Measurements from ENCODE around the gene SH3TC2.

The SH3TC2 gene

GRCh38 chr5:148998174-148998797 is 64.6 kb downstream of the SH3TC2 start:
- DNase-seq (ENCODE audit: low spot score) = no peak

GRCh38 chr5:148996270-148996669 is 66.6 kb downstream of the SH3TC2 start:
- DNase-seq (ENCODE audit: low spot score) = no peak

- no peak for DNase-seq (ENCODE audit: low spot score)
Measured at GRCh38 chr5:148995791-148996190, 67.1 kb downstream of the SH3TC2 start.

DNA sequence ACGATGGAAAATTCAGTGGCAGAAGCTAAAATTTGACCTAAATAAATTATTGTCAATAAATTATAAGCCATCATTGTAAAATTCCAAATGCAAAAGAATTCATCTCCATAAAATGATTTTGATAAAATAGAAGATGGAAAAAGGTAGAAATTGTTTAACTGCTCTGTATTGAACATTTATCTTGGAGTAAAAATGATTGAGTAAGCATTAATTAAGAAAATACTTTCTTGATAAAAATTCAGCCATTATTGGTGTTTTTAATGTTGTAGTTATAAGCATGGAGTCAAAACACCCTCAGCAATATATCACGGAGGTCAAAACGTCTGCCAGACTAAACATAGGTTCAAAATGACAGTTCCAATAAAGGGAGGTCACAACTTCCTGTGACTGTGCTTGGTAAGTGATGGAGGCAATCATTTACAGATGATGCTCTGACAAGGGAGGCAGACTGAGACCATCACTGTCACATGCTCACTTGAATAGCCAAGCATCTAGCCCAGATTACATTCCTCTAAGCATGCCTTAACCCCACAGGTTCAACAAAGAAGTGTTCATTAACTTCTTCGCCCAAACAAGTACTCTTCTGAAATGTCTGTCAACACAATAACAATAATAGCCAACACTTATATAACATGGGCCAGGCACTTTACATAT is 69.5 kb downstream of the SH3TC2 start:
- no peak for DNase-seq (ENCODE audit: low spot score)

GRCh38 chr5:148992265-148992664 is 70.6 kb downstream of the SH3TC2 start:
- DNase-seq (ENCODE audit: low spot score) = no peak

DNA sequence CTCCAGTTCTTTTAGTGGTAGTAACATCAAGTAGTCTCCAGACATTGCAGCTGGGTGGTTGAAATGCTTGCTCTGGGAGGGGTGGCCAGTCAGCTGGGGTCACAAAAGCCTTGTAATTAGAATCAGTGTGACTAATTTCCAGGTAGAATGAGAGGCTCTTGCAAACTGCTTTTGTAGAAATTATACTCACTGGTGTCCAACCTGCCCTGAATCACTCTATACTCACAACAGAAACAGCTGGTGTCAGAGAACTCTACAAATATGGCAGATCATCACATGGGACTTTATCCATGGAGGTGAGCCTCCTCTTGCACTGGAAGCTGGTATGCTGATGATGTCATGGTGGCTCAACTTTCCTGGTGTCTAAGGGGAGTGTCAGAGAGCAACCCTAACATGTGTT is 71.3 kb downstream of the SH3TC2 start:
- DNase-seq (ENCODE audit: low spot score) = no peak

GRCh38 chr5:148990817-148991216 is 72.0 kb downstream of the SH3TC2 start:
- no peak for DNase-seq (ENCODE audit: low spot score)

- DNase-seq (ENCODE audit: low spot score) = no peak
Measured at GRCh38 chr5:148989567-148989966, 73.3 kb downstream of the SH3TC2 start.

DNA sequence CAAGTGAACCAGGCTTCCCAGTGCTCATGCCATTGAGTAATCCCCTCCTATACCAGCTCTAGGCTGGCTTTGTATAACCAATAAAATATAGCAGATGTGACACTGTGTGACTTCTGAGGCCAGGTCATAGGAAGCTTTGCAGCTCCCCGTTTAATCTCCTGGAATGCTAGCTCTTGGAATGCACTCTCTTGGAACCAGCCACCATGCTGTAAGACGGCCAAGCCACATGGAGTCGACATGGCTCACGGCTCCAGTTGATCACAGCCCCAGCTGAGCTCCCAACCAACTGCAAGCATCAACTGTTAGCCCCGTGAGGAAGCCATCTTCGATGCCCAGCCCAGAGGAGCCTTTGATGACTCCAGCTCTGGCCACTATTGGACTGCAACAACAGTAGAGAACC is 74.5 kb downstream of the SH3TC2 start:
- DNase-seq (ENCODE audit: low spot score) = no peak

DNA sequence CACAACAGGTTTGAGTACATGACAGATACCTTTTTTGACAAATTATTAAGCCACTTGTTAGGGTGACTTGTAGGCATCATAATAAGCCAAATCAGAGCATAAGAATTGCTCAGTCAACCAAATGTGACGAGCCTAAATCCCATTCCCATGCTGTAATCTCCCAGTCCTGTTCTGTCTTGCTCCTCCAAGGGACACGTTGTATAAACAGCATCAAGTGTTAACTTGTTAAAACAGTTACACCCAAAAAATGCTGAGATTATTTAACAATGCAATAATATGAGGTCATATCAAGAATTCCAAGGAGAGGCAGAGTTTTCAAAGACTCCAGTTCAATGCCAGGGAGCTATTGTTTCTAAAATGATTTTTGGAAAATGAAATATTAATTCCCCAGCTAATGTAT is 76.2 kb downstream of the SH3TC2 start:
- DNase-seq (ENCODE audit: low spot score) = no peak

- no peak for DNase-seq (ENCODE audit: low spot score)
Measured at GRCh38 chr5:148984345-148984744, 78.5 kb downstream of the SH3TC2 start.

DNA sequence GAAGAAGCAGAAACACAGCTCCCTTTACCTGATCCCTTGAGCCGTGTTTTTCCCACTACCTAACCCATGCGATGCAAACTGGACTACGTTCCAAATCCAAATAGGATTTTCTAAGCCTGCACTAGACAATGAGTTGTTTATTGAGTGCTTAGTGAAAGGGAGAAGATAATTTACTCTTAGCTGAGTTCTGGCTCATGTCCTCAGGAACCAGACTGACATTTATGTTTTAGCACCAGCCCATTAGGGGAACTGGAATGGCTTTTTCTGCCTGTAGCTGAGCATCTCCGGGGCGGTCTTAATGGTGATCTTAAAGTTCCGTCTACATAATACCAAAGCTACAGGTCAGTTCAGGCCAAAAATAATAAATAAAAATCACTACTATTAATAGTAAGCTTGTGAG is 81.5 kb downstream of the SH3TC2 start:
- no peak for DNase-seq (ENCODE audit: low spot score)

DNA sequence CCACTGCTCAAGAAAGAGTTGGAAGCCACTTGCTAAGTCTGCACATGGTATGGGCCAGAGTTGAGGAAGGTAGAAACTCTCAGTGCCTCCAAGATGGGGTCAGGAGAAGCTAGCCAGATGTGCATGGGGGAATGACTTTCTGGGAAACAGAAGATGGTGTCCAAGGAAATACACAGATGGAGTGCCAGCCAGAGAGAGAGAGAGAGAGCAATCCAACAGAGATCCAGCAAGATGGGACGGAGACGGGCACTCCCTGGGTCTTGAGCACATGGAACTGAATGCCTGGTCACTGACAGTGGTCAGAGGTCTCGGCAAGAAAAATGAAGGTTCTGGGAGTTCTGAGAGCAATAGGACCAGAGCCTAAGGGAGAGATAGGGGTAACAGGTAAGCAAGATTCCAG is 82.1 kb downstream of the SH3TC2 start:
- no peak for DNase-seq (ENCODE audit: low spot score)

- no peak for DNase-seq (ENCODE audit: low spot score)
Measured at GRCh38 chr5:148979083-148979723, 83.7 kb downstream of the SH3TC2 start.

DNA sequence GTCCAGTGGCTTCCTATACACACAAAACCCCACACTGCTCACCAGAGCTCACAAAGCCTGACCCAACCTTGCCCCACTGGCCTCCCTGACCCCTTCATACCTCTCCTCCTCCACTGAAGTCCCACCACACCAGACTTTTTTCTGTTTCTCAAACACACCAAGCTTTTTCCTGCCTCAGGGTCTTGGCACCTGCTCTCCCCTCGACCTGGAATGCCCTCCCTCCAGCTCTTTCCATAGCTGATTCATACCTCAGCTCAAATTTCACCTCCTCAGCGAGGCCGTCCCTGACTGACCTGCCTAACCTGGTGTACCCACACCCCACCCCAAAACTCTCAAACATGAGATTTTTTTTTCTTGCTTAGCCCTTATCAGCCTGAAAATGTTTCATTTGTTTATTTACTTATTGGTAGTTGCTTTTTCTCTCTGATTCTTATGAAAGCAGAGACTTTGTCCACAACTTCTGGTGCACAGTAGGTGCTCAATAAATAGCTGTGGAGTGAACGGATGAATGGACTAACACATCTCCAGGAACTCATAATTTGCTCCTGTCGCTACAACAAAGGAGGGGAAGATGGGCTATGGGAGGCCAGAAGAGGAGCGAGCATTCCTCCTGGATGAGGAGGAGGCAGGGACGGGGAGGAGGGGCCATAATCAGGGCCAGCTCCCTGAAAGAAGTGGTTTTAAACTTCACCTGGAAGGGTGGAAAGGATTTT is 84.3 kb downstream of the SH3TC2 start:
- no peak for DNase-seq (ENCODE audit: low spot score)

GRCh38 chr5:148976569-148977381 is 86.1 kb downstream of the SH3TC2 start:
- peak; percentile 47 for DNase-seq (ENCODE audit: low spot score)

DNA sequence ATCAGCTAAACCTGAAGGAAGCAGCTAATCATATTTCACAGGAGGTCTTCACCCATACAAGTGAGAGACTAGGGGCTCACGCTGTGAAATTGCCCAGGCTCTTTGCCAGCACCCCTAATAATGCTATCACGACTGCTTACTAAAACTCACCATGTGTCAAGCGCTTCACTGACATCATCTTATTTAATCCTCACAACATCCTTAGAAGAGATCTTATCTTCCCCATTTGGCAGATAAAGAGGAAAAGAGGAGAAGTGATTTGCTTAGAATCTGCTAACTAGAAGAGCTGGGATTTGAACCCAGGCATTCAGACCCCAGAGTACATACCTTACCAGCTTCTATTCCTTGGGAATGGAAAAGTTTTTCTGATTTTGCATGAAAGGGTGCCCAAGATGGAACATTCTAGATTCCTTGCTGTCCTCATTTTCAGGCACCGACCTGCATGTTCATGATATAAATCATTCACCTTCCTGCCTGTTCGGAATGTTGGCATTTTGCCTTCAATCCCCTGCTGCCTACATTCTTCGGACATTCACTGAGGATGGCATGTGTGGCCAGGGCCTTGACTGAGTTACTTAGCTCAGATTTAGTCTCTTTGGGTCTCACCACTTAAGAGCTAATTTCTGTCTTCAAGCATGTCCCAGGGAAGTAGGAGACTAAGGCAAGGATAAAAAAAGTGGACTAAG is 88.1 kb downstream of the SH3TC2 start:
- no peak for DNase-seq (ENCODE audit: low spot score)

- DNase-seq (ENCODE audit: low spot score) = no peak
Measured at GRCh38 chr5:148973455-148973854, 89.4 kb downstream of the SH3TC2 start.

- peak; percentile 77 for DNase-seq (ENCODE audit: low spot score)
Measured at GRCh38 chr5:148972974-148973374, 89.9 kb downstream of the SH3TC2 start.

GRCh38 chr5:148972396-148972795 is 90.5 kb downstream of the SH3TC2 start:
- DNase-seq (ENCODE audit: low spot score) = no peak

- no peak for DNase-seq (ENCODE audit: low spot score)
Measured at GRCh38 chr5:148970876-148971275, 92.0 kb downstream of the SH3TC2 start.

- DNase-seq (ENCODE audit: low spot score) = no peak
Measured at GRCh38 chr5:148970228-148970627, 92.6 kb downstream of the SH3TC2 start.

All from hepatic stellate cell (primary cell).